Measurements from ENCODE around the gene VSIG10. TPM values are rescaled to one million over a fixed set of nuclear protein-coding genes. Genes with fewer than 3 reads are reported as not detected.
"Not testable (repeated sequence)": the region's sequence is repeated elsewhere in the genome, so short reads cannot be mapped to it uniquely, and the experiment has no call there.

The VSIG10 gene
- total RNA-seq, 2 experiments from 2014 or later = 3.7 to 4.4 TPM

GRCh38 chr12:118034429-118035189 lies 69.2 kb downstream of the VSIG10 start:
- peaks cover 37% of the 10 kb centered on the region for H3K4me1 Mint-ChIP-seq
- peaks cover 83% of the 10 kb centered on the region for H3K36me3 Mint-ChIP-seq (ENCODE audit: low read depth)
- peak overlapping the region; percentile 63 for H3K27ac Mint-ChIP-seq
- no peak overlapping the region for H3K4me3 Mint-ChIP-seq
- no peaks in the 10 kb centered on the region for H3K27me3 Mint-ChIP-seq
- no peak for DNase-seq
- ChIA-PET POLR2A (interaction anchor here (1.0 to 5.9 kb wide), 4 partner anchors 9 to 26 kb away, joined by 3 to 31 read pairs (median 6); partner anchors contain the start of genes RFC5 and WSB2), CTCF (interaction anchor here (1.0 to 2.4 kb wide), 4 partner anchors 12 to 160 kb away, joined by 3 to 19 read pairs (median 3); no protein-coding TSS in a partner anchor)
- no peaks in the 10 kb centered on the region for H3K9me3 Mint-ChIP-seq

GRCh38 chr12:118033902-118034301 lies 69.9 kb downstream of the VSIG10 start:
- Mint-ChIP-seq H3K27ac (peak overlapping the region; percentile 63), H3K4me3 (no peak overlapping the region), H3K36me3 (ENCODE audit: low read depth) (peaks cover 83% of the 10 kb centered on the region), H3K27me3 (no peaks in the 10 kb centered on the region), H3K9me3 (no peaks in the 10 kb centered on the region), H3K4me1 (peaks cover 37% of the 10 kb centered on the region)
- DNase-seq = no peak
- ChIA-PET CTCF (interaction anchor here (1.3 to 2.4 kb wide), 3 partner anchors 21 to 159 kb away, joined by 3 to 19 read pairs (median 3); no protein-coding TSS in a partner anchor), POLR2A (interaction anchor here (1.2 to 5.9 kb wide), 3 partner anchors 14 to 27 kb away, joined by 4 to 31 read pairs (median 6); partner anchors contain the start of genes RFC5 and WSB2)

GRCh38 chr12:118033323-118033722 lies 70.5 kb downstream of the VSIG10 start:
- Mint-ChIP-seq H3K4me1 (peaks cover 37% of the 10 kb centered on the region), H3K4me3 (no peak overlapping the region), H3K27ac (peak overlapping the region; percentile 63), H3K27me3 (no peaks in the 10 kb centered on the region), H3K9me3 (no peaks in the 10 kb centered on the region), H3K36me3 (ENCODE audit: low read depth) (peaks cover 83% of the 10 kb centered on the region)
- CTCF ChIA-PET = interaction anchor here (1.0 to 1.6 kb wide), 4 partner anchors 15 to 176 kb away, joined by 3 to 4 read pairs (median 3); no protein-coding TSS in a partner anchor
- no peak for DNase-seq
- POLR2A ChIA-PET = interaction anchor here (1.3 to 5.9 kb wide), 3 partner anchors 14 to 28 kb away, joined by 4 to 31 read pairs (median 6); partner anchors contain the start of genes RFC5 and WSB2

GRCh38 chr12:118032188-118032587 lies 71.6 kb downstream of the VSIG10 start:
- H3K4me1 Mint-ChIP-seq = peaks cover 34% of the 10 kb centered on the region
- H3K4me3 Mint-ChIP-seq = no peak overlapping the region
- H3K9me3 Mint-ChIP-seq = no peaks in the 10 kb centered on the region
- no peak overlapping the region for H3K27ac Mint-ChIP-seq
- DNase-seq = no peak
- no peaks in the 10 kb centered on the region for H3K27me3 Mint-ChIP-seq
- POLR2A ChIA-PET = interaction anchor here (0.8 to 5.9 kb wide), 5 partner anchors 13 to 29 kb away, joined by 3 to 31 read pairs (median 4); partner anchors contain the start of genes RFC5 and WSB2
- peaks cover 85% of the 10 kb centered on the region for H3K36me3 Mint-ChIP-seq (ENCODE audit: low read depth)
- CTCF ChIA-PET = interaction anchor here (0.5 to 1.6 kb wide), 3 partner anchors 14 to 158 kb away, joined by 3 to 4 read pairs (median 3); no protein-coding TSS in a partner anchor

GRCh38 chr12:118029166-118029565 lies 74.6 kb downstream of the VSIG10 start:
- POLR2A ChIA-PET = interaction anchor here (2.2 kb wide), 1 partner anchor 12 kb away, joined by 7 read pairs; the partner anchor contains the start of gene RFC5
- H3K9me3 Mint-ChIP-seq = no peaks in the 10 kb centered on the region

GRCh38 chr12:118025168-118025567 lies 78.6 kb downstream of the VSIG10 start:
- CTCF ChIA-PET = no interaction called here
- H3K4me3 Mint-ChIP-seq = no peak overlapping the region
- peaks cover 79% of the 10 kb centered on the region for H3K36me3 Mint-ChIP-seq (ENCODE audit: low read depth)
- H3K27ac Mint-ChIP-seq = no peak overlapping the region
- H3K27me3 Mint-ChIP-seq = no peaks in the 10 kb centered on the region
- H3K4me1 Mint-ChIP-seq = peaks cover 5% of the 10 kb centered on the region
- POLR2A ChIA-PET = interaction anchor here (1.4 kb wide), 1 partner anchor 10 kb away, joined by 5 read pairs; no protein-coding TSS in a partner anchor
- DNase-seq = no peak
- H3K9me3 Mint-ChIP-seq = no peaks in the 10 kb centered on the region

More at GRCh38 chr12:118029166-118029565, 74.6 kb downstream of the VSIG10 start:
- no peak for DNase-seq
- CTCF ChIA-PET = no interaction called here
- Mint-ChIP-seq H3K36me3 (ENCODE audit: low read depth) (peaks cover 80% of the 10 kb centered on the region), H3K4me1 (peaks cover 14% of the 10 kb centered on the region), H3K27me3 (no peaks in the 10 kb centered on the region), H3K27ac (no peak overlapping the region), H3K4me3 (no peak overlapping the region)

GRCh38 chr12:118023301-118023860 lies 80.4 kb downstream of the VSIG10 start:
- no peak overlapping the region for H3K4me3 Mint-ChIP-seq
- H3K4me1 Mint-ChIP-seq = peaks cover 13% of the 10 kb centered on the region
- peaks cover 81% of the 10 kb centered on the region for H3K36me3 Mint-ChIP-seq (ENCODE audit: low read depth)
- H3K27me3 Mint-ChIP-seq = no peaks in the 10 kb centered on the region
- H3K9me3 Mint-ChIP-seq = no peaks in the 10 kb centered on the region
- no peak overlapping the region for H3K27ac Mint-ChIP-seq
- POLR2A ChIA-PET = interaction anchor here (0.9 kb wide), 1 partner anchor 39 kb away, joined by 3 read pairs; no protein-coding TSS in a partner anchor
- CTCF ChIA-PET = interaction anchor here (0.9 kb wide), 1 partner anchor 31 kb away, joined by 3 read pairs; no protein-coding TSS in a partner anchor
- no peak for DNase-seq

- Mint-ChIP-seq H3K4me3 (no peak overlapping the region), H3K36me3 (ENCODE audit: low read depth) (peaks cover 82% of the 10 kb centered on the region), H3K4me1 (peaks cover 19% of the 10 kb centered on the region), H3K9me3 (no peaks in the 10 kb centered on the region), H3K27me3 (no peaks in the 10 kb centered on the region), H3K27ac (no peak overlapping the region)
- POLR2A ChIA-PET = interaction anchor here (0.9 kb wide), 1 partner anchor 39 kb away, joined by 3 read pairs; no protein-coding TSS in a partner anchor
- CTCF ChIA-PET = interaction anchor here (0.9 kb wide), 1 partner anchor 32 kb away, joined by 3 read pairs; no protein-coding TSS in a partner anchor
- DNase-seq = no peak
These were observed 81.1 kb downstream of the VSIG10 start for GRCh38 chr12:118022728-118023109.

- H3K4me3 Mint-ChIP-seq, DNase-seq, H3K9me3 Mint-ChIP-seq, POLR2A ChIA-PET, CTCF ChIA-PET, H3K27ac Mint-ChIP-seq, H3K27me3 Mint-ChIP-seq: not testable (repeated sequence)
- H3K4me1 Mint-ChIP-seq = peaks cover 20% of the 10 kb centered on the region
- H3K36me3 Mint-ChIP-seq (ENCODE audit: low read depth) = peaks cover 76% of the 10 kb centered on the region
These were observed 81.6 kb downstream of the VSIG10 start for GRCh38 chr12:118022097-118022727.

GRCh38 chr12:118020036-118020435 lies 83.8 kb downstream of the VSIG10 start:
- Mint-ChIP-seq H3K9me3 (no peaks in the 10 kb centered on the region), H3K27me3 (no peaks in the 10 kb centered on the region), H3K27ac (no peak overlapping the region), H3K4me1 (peaks cover 33% of the 10 kb centered on the region), H3K4me3 (no peak overlapping the region), H3K36me3 (ENCODE audit: low read depth) (peaks cover 60% of the 10 kb centered on the region)
- DNase-seq = no peak
- CTCF ChIA-PET = no interaction called here
- POLR2A ChIA-PET = interaction anchor here (0.7 to 1.5 kb wide), 2 partner anchors 8 to 13 kb away, joined by 4 read pairs; no protein-coding TSS in a partner anchor

GRCh38 chr12:118017926-118018325 lies 85.9 kb downstream of the VSIG10 start:
- peaks cover 47% of the 10 kb centered on the region for H3K36me3 Mint-ChIP-seq (ENCODE audit: low read depth)
- ChIA-PET CTCF (interaction anchor here (1.2 to 3.0 kb wide), 3 partner anchors 37 to 359 kb away, joined by 4 to 14 read pairs (median 11); partner anchors contain the start of gene SUDS3), POLR2A (interaction anchor here (1.1 to 2.4 kb wide), 6 partner anchors 11 to 119 kb away, joined by 3 to 40 read pairs (median 9); partner anchors contain the start of genes PEBP1 and WSB2)
- peaks cover 4% of the 10 kb centered on the region for H3K27me3 Mint-ChIP-seq
- H3K4me3 Mint-ChIP-seq = peak overlapping the region; percentile 74
- H3K27ac Mint-ChIP-seq = peak overlapping the region; percentile 26
- H3K4me1 Mint-ChIP-seq = peaks cover 33% of the 10 kb centered on the region
- H3K9me3 Mint-ChIP-seq = no peaks in the 10 kb centered on the region
- DNase-seq = no peak

Measured in activated CD4-positive, alpha-beta memory T cell treated with anti-CD3 and anti-CD28 coated beads, Interleukin-2, amount 10 ng/mL, durations not matched to agents 7 days and 5 days (primary cell).